Smooth muscle cell of the brain vasculature (primary cell): ENCODE results near the gene ATP6V1A.

ENCODE experiments used
- DNase-seq: peaks from one replicate; pipeline ENCODE4 v3.0.0-alpha.2; 2012; ENCODE audit warnings: low read depth, low spot score

The ATP6V1A gene

DNA sequence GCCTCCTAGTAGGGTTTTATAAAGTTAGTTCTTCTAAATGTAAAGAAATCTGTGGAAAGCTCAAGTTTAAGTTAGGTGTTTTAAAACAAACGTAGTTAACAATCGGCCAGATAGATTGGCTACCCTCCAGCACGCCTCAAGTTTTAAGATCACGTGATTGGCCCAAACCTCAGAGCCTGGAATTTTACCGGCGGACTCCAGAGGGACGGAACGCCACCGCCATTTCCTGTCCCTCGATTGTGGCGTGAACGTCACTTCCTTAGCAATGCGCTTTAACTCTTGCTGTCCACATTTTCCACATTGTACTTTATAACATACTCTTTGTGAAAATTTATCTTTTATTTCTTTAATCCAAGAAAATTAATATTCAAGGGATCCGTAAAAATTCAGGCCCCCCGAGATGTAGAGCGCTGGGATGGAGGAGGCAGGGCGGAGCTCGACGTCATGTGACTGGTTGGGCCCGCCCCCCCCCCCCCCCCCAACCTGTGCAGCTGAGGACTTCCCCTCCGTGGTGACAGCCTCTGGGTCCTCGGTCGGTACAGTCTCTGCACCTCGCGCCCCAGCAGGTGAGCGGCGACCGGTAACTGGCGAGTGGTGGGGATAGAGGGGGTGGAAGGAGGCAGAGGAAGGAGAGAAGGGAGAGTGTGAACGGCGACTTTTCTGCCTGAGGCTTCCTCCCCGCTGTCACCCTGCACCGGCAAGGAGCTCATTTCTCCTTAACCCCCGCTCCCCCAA lies at the start of gene ATP6V1A:
Gene ATP6V1A, plus strand, starts transcription at position 488 of the 735 bp plus-strand sequence. CDS start 31,719 bp downstream, outside the sequence.
- DNase-seq = peak; percentile 88

DNA sequence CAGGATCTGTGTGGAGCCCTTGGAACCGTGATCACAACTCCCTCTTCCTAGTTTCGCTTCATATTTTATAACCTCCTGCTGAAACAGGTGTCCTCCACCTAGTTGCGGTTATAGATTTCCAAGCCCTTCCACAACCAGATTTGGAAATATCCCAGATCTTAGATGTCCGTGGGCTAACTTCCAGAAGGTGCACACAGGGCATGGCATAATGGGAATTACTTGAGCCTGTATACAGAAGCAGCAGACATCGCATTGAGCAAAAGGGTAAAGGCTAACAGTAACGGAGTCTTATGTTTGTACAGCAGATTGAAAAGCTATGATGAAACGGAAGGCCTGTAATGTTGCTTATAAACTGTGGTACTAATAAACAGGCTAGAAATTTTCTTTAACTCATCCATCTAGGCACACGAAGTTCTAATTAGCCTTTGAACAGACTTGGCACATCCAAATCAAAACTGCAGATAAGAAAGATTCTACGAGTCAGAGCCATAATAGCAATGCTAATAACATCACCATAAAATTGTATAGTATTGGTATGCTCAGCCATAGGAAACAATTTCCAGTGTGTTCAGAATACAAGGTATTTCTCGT lies 49.2 kb upstream of the ATP6V1A start:
- no peak for DNase-seq

DNA sequence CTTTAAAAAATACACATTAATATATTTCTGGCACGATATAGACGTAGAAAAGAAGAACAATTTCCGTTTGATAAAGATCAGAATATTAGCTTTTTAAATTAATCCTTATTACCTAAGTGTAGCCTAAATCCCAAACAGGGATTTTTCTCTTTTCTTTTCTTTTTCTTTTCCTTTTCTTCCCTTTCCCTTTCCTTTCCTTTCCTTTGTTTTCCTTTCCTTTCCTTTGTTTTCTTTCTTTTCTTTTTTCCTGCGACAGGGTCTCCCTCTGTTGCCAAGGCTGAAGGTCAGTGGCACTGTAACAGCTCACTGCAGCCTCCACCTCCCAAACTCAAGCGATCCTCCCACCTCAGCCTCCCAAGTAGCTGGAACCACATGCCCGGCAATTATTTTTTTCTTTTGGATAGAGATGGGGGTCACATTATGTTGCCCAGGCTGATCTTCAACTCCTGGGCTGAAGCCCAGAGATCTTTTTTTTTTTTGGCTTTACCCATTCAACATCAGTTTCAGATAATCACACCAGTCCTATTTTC lies 48.6 kb upstream of the ATP6V1A start:
- no peak for DNase-seq

DNA sequence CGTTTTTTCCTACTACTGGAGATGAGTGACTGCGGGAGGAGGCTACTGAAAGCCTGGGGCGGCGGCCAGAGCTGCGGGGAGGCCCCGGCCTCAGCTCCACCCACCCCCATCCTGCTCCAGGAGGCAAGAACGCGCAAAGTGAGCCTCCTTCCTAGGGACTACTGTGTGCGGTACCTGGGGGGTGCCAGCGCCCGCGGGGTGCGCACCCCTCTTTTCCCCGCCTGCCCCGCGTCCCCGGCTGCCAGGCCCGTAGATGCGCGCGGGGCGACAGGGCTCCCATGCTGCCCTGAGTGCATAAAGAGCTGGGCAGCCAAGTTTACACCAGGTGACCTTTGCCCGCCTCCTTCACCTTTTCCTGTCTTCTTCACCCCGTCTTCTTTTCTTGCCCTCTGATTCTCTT lies 47.9 kb upstream of the ATP6V1A start:
- DNase-seq = no peak

DNA sequence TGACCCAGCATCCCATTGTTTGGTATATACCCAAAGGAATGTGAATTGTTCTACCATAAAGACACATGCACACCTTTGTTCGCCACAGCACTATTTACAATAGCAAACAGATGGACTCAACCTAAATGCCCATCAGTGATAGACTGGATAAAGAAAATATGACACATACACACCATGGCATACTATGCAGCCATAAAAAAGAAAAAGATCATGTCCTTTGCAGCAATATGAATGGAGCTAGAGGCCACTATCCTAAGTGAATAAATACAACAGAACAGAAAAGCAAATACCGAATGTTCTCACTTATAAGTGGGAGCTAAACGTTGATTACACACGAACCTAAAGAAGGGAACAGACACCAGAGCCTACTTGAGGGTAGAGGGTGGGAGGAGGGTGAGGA lies 39.0 kb upstream of the ATP6V1A start:
- no peak for DNase-seq

DNA sequence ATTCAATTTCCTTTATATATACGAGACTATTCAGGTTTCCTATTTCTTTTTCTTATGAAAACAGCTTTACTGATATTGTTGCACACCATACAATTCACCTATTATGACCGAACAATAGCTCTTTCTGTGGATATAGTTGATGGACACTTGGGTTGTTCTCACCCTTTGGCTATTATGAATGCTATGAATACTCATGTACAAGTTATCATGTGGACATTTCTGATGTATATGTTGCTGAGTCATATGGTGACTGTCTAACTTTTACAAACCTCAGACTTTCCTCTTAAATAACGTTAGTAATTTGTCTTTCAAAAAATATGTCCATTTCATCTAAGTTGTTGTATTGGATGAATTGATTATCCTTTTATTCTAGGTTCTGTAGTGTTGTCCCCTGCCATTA lies 34.7 kb upstream of the ATP6V1A start:
- DNase-seq = no peak

DNA sequence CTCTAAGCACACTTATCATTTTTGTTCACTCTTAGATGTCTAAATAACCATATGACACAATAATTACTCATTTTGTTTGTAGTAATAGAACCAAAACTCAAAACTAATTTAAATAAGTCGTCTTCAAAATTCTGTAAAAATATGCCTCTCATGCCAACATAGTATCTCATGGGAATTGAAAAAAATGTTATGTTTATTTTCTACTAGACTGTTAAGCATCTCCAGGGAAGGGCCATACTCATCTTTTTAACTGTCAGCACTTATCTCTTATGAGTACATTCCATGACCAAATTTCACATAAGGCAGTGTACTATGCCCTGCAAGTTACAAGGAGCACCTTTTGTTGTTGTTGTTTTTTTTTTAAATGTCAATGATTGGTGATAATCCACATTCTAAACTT lies 32.1 kb upstream of the ATP6V1A start:
- no peak for DNase-seq

DNA sequence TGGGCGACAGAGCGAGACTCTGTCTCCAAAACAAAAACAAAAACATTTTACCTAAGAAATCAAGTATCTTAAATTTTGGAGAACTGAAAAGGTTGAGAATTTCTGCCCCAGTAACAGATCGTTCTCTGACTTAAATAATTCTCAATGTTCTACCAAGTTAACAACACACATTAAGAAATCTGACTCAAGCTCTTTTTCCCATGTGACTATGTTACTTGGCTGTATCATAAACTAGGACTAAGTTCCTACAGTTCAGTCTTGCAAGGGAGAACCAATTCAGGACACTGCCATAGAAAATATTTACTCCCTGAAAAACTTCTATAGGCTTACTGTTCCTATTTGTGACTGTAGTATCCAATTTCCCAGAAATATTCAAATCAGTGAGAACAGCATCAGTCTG lies 29.5 kb upstream of the ATP6V1A start:
- DNase-seq = no peak

DNA sequence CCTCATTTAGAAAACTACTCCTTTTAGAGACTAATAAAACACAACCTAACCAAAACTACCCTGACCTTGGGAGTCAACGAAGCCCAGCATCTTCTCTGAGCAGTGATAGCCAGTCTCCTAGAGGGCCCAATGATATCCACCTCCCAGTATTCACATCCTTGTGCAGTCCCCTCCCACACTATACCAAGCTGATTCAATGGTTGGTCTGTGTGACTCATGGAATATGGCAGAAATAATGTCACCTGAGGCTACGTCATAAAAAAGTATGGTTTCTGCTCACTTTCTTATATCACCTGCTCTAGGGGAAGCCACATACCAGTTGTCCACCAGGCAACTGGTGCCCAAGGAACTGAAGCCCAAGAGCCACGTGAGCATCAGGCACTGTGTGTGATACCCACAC lies 29.0 kb upstream of the ATP6V1A start:
- DNase-seq = no peak

DNA sequence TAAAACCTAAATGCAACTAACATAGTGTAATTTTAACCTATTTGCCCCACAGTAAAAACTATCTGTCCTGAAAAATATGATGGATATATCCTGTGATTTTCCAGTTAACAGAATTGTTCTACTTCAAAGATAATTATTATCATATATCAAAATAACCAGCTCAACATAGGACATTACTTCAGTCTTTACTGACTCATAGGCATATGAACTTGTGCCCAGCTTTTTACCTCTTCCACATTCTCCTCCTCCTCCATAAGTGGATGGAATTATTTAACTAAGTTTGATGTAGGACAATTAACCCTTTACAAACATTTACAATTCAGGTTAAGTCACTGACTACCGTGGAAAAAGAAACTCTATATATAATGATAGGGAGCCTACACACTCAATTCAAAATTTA lies 27.5 kb upstream of the ATP6V1A start:
- DNase-seq = no peak

DNA sequence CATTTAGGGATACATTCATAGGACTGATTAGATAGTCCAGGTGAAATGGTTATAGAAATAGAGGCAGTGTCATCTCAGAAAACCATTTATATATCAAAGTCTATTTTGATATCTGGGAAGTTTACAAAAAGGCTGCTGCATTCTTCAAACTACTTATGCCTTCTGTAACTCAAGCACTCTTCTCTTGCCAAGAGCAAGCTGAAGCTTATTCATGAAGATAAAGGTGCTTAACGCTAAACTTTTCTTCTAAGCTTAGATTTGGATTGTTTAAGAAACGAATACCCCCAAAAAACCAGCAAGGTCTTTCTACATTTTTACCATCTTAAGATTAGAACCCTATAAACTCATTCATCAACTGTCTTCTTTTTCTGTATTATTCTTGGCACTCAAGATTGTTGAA lies 27.1 kb upstream of the ATP6V1A start:
- no peak for DNase-seq

DNA sequence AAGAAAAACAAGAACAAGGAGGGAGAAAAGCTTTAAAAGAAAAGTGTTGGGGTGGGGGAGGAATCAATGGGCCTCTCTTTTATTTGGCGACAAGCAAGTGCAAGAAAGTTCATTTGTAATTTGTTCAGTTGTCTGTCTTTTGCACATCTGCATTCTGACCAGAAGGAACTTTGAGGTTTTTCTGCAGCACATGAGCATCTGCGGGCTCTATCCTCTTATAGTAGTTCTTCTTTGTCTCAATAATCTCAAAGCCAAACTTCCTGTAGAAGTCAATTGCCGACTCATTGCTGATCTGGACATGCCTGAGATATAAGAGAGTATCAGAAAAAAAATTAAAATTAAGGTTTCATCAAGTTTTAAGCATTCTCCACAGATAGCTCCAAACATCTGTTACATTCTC lies 25.2 kb upstream of the ATP6V1A start:
- DNase-seq = no peak

DNA sequence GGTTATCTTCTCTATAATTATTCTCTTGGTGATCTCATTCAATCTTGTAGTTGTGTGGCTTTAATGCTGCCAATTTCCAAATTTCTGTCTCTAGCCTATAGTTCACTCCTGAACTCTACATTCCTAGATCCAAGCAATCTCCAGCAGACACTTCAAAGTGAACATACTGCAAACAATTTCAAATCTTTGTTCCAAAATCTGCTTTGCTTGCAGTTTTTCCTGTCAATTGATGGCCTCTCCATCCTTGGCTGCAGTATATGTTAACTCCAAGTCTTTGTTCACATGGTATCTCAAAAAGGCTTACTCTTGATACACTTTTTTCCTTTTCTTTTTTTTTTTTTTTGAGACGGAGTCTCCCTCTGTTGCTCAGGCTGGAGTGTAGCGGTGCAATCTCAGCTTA lies 18.2 kb upstream of the ATP6V1A start:
- no peak for DNase-seq

DNA sequence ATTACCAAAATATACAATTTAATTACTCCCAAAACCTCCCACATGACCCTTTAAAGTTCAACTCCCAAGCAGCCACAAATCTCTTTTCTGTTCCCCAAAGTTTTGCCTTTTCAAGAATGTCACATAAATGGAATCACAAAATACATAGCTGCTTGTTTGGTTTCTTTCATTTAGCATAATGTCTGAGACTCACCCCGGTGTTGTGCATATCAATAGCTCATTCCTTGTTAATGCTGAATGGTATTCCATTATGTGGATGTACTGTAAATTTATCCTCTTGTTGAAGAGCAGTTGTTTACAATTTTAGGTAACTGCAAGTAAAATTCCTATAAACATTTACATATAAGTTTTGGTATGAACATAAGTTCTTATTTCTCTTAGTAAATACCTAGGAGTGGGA lies 16.3 kb upstream of the ATP6V1A start:
- DNase-seq = no peak

DNA sequence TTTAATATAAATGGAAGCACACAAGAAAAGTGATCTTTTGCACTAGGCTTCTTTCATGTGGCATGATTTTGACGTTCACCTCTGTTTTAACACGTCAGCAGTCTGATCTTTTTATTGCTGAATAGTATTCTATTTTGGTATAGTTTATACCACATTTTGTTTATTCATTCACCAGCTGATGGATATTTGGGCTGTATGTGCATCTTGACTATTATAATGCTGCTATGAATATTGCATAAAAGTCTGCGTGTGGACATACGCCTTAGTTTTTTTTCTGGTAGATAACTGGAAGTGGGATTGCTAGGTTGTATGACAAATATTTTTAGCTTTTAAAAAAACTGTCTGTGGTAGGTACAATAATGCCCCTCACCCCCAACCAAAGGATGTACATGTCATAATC lies 15.1 kb upstream of the ATP6V1A start:
- no peak for DNase-seq

DNA sequence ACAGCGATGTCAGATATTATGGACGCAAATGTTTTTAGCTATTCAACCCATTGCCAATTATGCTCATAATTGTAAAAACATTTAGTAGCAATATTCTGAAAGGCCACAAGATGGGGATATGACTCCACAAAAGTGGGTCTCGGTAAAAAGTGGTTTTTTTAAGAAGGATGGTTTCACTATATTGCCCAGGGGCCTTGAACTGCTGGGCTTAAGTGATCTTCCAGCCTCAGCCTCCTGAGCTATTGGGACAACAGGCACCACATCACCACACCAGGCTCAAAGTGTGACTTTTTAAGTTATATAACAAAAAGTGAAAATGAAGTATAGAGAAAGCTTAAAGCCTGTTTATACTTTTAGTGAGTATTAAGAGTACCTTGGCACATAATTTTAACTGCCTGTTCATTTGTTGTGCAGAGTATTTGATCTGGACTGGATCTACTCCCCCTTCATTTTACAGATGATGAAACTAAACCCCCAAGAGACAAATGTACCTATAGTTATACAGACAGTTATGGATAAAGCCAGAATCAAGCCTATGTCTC lies 10.2 kb upstream of the ATP6V1A start:
- DNase-seq = peak; percentile 55

DNA sequence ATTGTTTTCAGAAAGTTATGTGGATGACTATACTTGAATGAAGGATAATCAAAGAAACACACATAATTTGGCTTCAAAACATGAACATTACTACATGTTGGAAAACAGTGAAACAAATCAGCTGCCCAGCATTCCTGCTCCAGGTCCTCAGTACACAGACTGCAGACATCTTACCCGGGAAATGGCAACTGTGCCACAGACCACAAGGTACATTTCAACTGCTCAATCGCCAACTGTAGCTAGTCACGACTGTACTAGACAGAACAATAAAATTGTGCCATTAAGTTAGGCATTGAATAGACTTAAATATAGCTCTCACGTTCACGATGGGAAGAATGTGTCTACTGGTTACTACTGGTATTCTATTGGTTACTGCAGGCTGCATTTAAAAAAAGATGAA lies 5.7 kb upstream of the ATP6V1A start:
- DNase-seq = no peak

DNA sequence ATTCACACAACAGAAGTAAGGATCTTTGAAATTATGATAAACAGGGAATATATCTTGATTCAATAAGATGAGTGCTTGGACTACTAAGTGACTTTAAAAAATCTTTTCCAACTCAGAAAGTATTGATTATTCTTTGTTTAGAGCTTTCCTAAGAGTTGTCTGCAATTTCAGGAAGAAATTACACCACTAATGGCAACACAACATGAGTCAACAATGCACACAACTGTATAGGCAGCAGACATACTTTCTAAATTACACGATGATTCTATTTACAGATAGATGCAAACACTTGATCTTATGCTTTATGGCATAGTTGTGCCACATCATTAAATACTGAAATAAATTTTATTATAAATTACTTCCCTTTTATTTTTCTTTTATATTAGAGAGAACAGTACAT lies 5.2 kb upstream of the ATP6V1A start:
- no peak for DNase-seq

DNA sequence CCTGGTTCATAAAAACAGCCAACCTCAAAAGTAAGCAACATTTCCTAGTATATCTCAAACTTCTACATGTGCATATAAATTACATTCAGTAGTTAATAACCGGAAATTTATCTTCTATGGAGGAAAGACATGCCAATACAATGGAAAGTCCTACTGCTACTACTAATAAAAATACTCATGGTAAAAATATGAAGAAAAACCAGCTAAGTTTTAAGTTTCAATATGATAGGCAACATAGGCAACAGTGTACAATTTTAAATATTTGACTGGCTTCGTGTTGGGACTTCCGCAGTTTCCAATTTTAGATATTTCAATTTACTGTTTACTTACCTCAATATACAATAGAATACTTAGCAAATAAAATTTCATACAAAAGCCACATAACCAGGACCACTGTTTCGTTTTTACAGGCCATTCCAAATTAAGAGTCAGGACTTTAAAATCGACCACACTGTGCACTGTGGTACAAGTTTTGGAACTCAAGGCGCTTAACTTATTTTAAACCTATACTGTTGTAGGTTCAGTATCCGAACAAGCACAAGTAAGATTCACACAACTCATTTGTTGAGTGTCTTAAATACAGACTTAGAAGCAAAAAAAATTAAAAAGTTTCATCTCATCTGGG lies 3.7 kb upstream of the ATP6V1A start:
- no peak for DNase-seq

DNA sequence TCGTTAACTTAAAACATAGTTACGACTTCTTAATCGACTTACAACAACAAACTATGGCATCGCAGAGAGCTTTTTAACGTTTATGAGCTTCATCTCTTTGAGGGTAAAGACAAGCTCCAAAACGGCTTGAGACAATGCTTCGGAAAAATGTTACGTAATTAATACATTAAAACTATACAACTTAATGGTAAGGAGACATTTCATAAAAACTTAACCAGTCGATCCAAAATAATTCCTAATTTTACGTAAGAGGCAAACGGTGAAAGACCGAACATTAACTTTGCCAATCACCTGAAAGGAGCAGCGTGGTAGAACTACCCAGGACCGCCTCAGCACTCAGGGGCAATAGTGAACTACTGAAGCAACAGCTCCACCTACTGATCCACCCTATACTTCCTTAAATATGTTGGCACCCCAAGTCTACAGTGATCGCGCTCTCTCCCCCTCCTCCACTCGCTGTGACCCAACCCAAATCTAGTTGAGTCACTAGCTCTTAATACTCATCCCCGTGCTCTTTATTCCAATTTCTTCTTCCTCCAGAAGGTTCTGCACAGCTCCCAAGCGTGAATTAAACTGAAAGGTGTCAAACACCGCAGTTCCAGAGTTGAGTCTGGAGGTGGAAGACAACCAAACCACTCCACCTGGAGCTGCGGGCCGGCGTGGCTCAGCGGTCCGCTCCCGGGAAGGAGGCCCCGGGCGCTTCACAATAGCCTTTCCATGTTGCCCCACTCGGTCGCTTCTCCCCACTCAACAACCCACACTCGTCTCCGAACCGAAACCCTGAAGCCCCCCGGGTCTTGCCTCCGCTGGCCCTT lies 1.7 kb upstream of the ATP6V1A start:
- DNase-seq = peak; percentile 68

DNA sequence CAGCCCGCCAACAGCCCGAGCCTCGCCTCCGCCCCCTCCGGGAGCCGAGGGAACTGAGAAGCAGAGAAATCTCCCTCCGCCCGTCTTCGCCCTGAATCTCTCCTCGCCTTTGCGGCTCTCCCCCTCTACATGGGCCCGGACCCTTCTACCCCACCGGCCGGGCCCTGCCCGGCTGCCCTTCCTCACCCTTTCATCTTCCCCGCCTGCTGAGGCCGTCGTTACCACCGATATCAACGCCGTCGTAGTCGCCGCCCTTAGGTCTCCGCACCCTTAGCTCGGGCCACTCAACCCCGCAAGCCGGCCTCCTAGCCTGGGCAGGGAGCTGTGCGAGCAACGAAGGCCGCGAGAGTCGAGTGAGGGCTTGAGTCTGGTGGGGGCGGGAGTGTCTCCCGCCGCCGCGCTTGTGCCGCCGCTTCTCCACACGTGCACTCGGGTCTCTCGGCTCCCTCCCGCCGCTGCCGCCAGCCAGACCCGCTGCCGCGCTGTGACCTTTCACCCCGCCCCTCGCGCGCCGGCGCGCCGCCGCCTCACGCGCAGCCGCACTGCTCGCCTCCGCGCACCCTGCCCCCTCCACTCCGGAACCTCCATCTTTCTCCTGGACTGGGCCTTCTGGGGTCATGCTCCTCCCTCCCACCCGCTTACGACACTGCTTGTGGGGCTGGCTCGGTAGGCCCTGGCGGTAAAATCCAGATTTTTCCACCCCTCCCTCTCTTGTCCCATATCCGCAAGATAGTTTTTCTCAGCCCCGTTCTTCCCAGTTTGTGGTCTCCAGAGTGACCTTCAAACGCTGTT lies 883 bp upstream of the ATP6V1A start, which contains the start of gene NAA50:
Gene NAA50, minus strand, starts transcription at position 494 of the 792 bp plus-strand sequence. Its CDS starts 300 bp downstream, at position 194.
- peak; percentile 75 for DNase-seq
